ENCODE measurements around the gene ZCCHC2.

The ZCCHC2 gene

GRCh38 chr18:62576845-62577512, 54.2 kb downstream of the ZCCHC2 start:
- no CpG with 5 or more reads among the region's 9 CpGs for WGBS, 2 donors (ENCODE audit: extremely low coverage in 2 of 2, insufficient read length in 2 of 2, insufficient replicate concordance in 1 of 2)
- no peaks in the 10 kb centered on the region for H3K27me3 ChIP-seq (ENCODE audit: control insufficient read depth in 3 of 3, insufficient read depth in 3 of 3, low read depth in 1 of 3, low read length in 3 of 3)
- no peak overlapping the region for H2BK120ac ChIP-seq (ENCODE audit: low read depth, low read length)
- DNase-seq (ENCODE audit: low spot score): no peak
- H3K23ac ChIP-seq (ENCODE audit: low read depth, low read length, poor library complexity): no peak overlapping the region
- H3K14ac ChIP-seq (ENCODE audit: low read length): no peak overlapping the region
- no peak overlapping the region for H2BK12ac ChIP-seq (ENCODE audit: low read length)
- no peak overlapping the region for H3K18ac ChIP-seq (ENCODE audit: low read length)
- H3K4ac ChIP-seq (ENCODE audit: low read length): no peak overlapping the region
- no peak overlapping the region for H2AK5ac ChIP-seq (ENCODE audit: low read depth, low read length)
- no peaks in the 10 kb centered on the region for H3K4me1 ChIP-seq (ENCODE audit: control insufficient read depth in 2 of 2, insufficient read depth in 1 of 2, low read depth in 1 of 2, low read length in 2 of 2)
- H3K36me3 ChIP-seq (replicated peaks in 1 of 2; ENCODE audit: control insufficient read depth in 2 of 2, insufficient read depth in 2 of 2, low read length in 2 of 2): peaks cover 9 to 28% of the 10 kb centered on the region in 2 donors
- H3K9ac ChIP-seq (ENCODE audit: low read depth, low read length, poor library complexity): no peak overlapping the region
- no peak overlapping the region for H2AFZ ChIP-seq (ENCODE audit: low read length)
- H3K4me2 ChIP-seq (ENCODE audit: insufficient read depth, low read length, poor library complexity, severe bottlenecking): no peak overlapping the region
- H3K4me3 ChIP-seq (ENCODE audit: low read length in 2 of 2): no peak overlapping the region
- peaks cover 0 to 2% of the 10 kb centered on the region in 2 donors for H3K9me3 ChIP-seq (replicated peaks in 1 of 2; ENCODE audit: control insufficient read depth in 2 of 2, insufficient read depth in 1 of 2, low read depth in 1 of 2, low read length in 2 of 2)
- no peak overlapping the region for H4K8ac ChIP-seq (ENCODE audit: low read depth, low read length)
- H3K79me1 ChIP-seq (ENCODE audit: low read depth, low read length): no peaks in the 10 kb centered on the region
- no peak overlapping the region for H2BK15ac ChIP-seq (ENCODE audit: low read length)
- H4K91ac ChIP-seq (ENCODE audit: low read depth, low read length, poor library complexity): no peak overlapping the region
- no peak overlapping the region for H2BK5ac ChIP-seq (ENCODE audit: low read length)
- H3K27ac ChIP-seq (replicated peaks; ENCODE audit: low read length): no peak overlapping the region

GRCh38 chr18:62577765-62578164, 54.9 kb downstream of the ZCCHC2 start:
- Histone ChIP-seq H3K9me3 (replicated peaks in 1 of 2; ENCODE audit: control insufficient read depth in 2 of 2, insufficient read depth in 1 of 2, low read depth in 1 of 2, low read length in 2 of 2) (peaks cover 0 to 2% of the 10 kb centered on the region in 2 donors), H2AFZ (ENCODE audit: low read length) (no peak overlapping the region), H3K4me3 (ENCODE audit: low read length in 2 of 2) (no peak overlapping the region), H3K14ac (ENCODE audit: low read length) (no peak overlapping the region), H3K4me2 (ENCODE audit: insufficient read depth, low read length, poor library complexity, severe bottlenecking) (no peak overlapping the region), H3K23ac (ENCODE audit: low read depth, low read length, poor library complexity) (no peak overlapping the region), H3K79me1 (ENCODE audit: low read depth, low read length) (no peaks in the 10 kb centered on the region), H4K8ac (ENCODE audit: low read depth, low read length) (no peak overlapping the region), H3K27me3 (ENCODE audit: control insufficient read depth in 3 of 3, insufficient read depth in 3 of 3, low read depth in 1 of 3, low read length in 3 of 3) (no peaks in the 10 kb centered on the region), H2BK15ac (ENCODE audit: low read length) (no peak overlapping the region), H3K9ac (ENCODE audit: low read depth, low read length, poor library complexity) (no peak overlapping the region), H3K4me1 (ENCODE audit: control insufficient read depth in 2 of 2, insufficient read depth in 1 of 2, low read depth in 1 of 2, low read length in 2 of 2) (no peaks in the 10 kb centered on the region), H2AK5ac (ENCODE audit: low read depth, low read length) (no peak overlapping the region), H2BK12ac (ENCODE audit: low read length) (no peak overlapping the region), H2BK5ac (ENCODE audit: low read length) (no peak overlapping the region), H4K91ac (ENCODE audit: low read depth, low read length, poor library complexity) (no peak overlapping the region), H3K36me3 (replicated peaks in 1 of 2; ENCODE audit: control insufficient read depth in 2 of 2, insufficient read depth in 2 of 2, low read length in 2 of 2) (peaks cover 9 to 23% of the 10 kb centered on the region in 2 donors), H2BK120ac (ENCODE audit: low read depth, low read length) (no peak overlapping the region), H3K27ac (replicated peaks; ENCODE audit: low read length) (no peak overlapping the region), H3K18ac (ENCODE audit: low read length) (no peak overlapping the region), H3K4ac (ENCODE audit: low read length) (no peak overlapping the region)
- DNase-seq (ENCODE audit: low spot score): no peak
- WGBS, 2 donors (ENCODE audit: extremely low coverage in 2 of 2, insufficient read length in 2 of 2, insufficient replicate concordance in 1 of 2): no CpG with 5 or more reads among the region's 2 CpGs

GRCh38 chr18:62578980-62579511, 56.2 kb downstream of the ZCCHC2 start:
- Histone ChIP-seq H2AFZ (ENCODE audit: low read length) (no peak overlapping the region), H3K9me3 (replicated peaks in 1 of 2; ENCODE audit: control insufficient read depth in 2 of 2, insufficient read depth in 1 of 2, low read depth in 1 of 2, low read length in 2 of 2) (peaks cover 0 to 2% of the 10 kb centered on the region in 2 donors), H2BK12ac (ENCODE audit: low read length) (no peak overlapping the region), H2BK5ac (ENCODE audit: low read length) (no peak overlapping the region), H3K27ac (replicated peaks; ENCODE audit: low read length) (no peak overlapping the region), H3K27me3 (ENCODE audit: control insufficient read depth in 3 of 3, insufficient read depth in 3 of 3, low read depth in 1 of 3, low read length in 3 of 3) (no peaks in the 10 kb centered on the region), H3K4me1 (ENCODE audit: control insufficient read depth in 2 of 2, insufficient read depth in 1 of 2, low read depth in 1 of 2, low read length in 2 of 2) (peaks cover 3 to 4% of the 10 kb centered on the region in 2 donors), H4K8ac (ENCODE audit: low read depth, low read length) (no peak overlapping the region), H2BK15ac (ENCODE audit: low read length) (no peak overlapping the region), H3K79me1 (ENCODE audit: low read depth, low read length) (no peaks in the 10 kb centered on the region), H3K4me2 (ENCODE audit: insufficient read depth, low read length, poor library complexity, severe bottlenecking) (no peak overlapping the region), H3K4me3 (ENCODE audit: low read length in 2 of 2) (no peak overlapping the region), H2AK5ac (ENCODE audit: low read depth, low read length) (no peak overlapping the region), H3K23ac (ENCODE audit: low read depth, low read length, poor library complexity) (no peak overlapping the region), H3K9ac (ENCODE audit: low read depth, low read length, poor library complexity) (no peak overlapping the region), H4K91ac (ENCODE audit: low read depth, low read length, poor library complexity) (no peak overlapping the region), H3K36me3 (replicated peaks in 1 of 2; ENCODE audit: control insufficient read depth in 2 of 2, insufficient read depth in 2 of 2, low read length in 2 of 2) (peaks cover 9 to 20% of the 10 kb centered on the region in 2 donors), H3K14ac (ENCODE audit: low read length) (no peak overlapping the region), H3K4ac (ENCODE audit: low read length) (no peak overlapping the region), H2BK120ac (ENCODE audit: low read depth, low read length) (no peak overlapping the region), H3K18ac (ENCODE audit: low read length) (no peak overlapping the region)
- no CpG with 5 or more reads among the region's 13 CpGs for WGBS, 2 donors (ENCODE audit: extremely low coverage in 2 of 2, insufficient read length in 2 of 2, insufficient replicate concordance in 1 of 2)
- no peak for DNase-seq (ENCODE audit: low spot score)

- peaks cover 4 to 9% of the 10 kb centered on the region in 2 donors for H3K4me1 ChIP-seq (ENCODE audit: control insufficient read depth in 2 of 2, insufficient read depth in 1 of 2, low read depth in 1 of 2, low read length in 2 of 2)
- H3K27ac ChIP-seq (replicated peaks; ENCODE audit: low read length): no peak overlapping the region
- no peak overlapping the region for H3K14ac ChIP-seq (ENCODE audit: low read length)
- H2AFZ ChIP-seq (ENCODE audit: low read length): peak overlapping the region; percentile 91
- DNase-seq (ENCODE audit: low spot score): no peak
- no peak overlapping the region for H4K91ac ChIP-seq (ENCODE audit: low read depth, low read length, poor library complexity)
- no peak overlapping the region for H3K18ac ChIP-seq (ENCODE audit: low read length)
- H2AK5ac ChIP-seq (ENCODE audit: low read depth, low read length): no peak overlapping the region
- no peak overlapping the region for H3K4me2 ChIP-seq (ENCODE audit: insufficient read depth, low read length, poor library complexity, severe bottlenecking)
- peaks cover 0 to 3% of the 10 kb centered on the region in 2 donors for H3K36me3 ChIP-seq (replicated peaks in 1 of 2; ENCODE audit: control insufficient read depth in 2 of 2, insufficient read depth in 2 of 2, low read length in 2 of 2)
- WGBS, 2 donors (ENCODE audit: extremely low coverage in 2 of 2, insufficient read length in 2 of 2, insufficient replicate concordance in 1 of 2): no CpG with 5 or more reads among the region's 2 CpGs
- no peak overlapping the region for H2BK5ac ChIP-seq (ENCODE audit: low read length)
- peaks cover 0 to 2% of the 10 kb centered on the region in 2 donors for H3K9me3 ChIP-seq (replicated peaks in 1 of 2; ENCODE audit: control insufficient read depth in 2 of 2, insufficient read depth in 1 of 2, low read depth in 1 of 2, low read length in 2 of 2)
- no peak overlapping the region for H3K23ac ChIP-seq (ENCODE audit: low read depth, low read length, poor library complexity)
- H3K4ac ChIP-seq (ENCODE audit: low read length): no peak overlapping the region
- H2BK15ac ChIP-seq (ENCODE audit: low read length): no peak overlapping the region
- no peak overlapping the region for H2BK120ac ChIP-seq (ENCODE audit: low read depth, low read length)
- no peaks in the 10 kb centered on the region for H3K27me3 ChIP-seq (ENCODE audit: control insufficient read depth in 3 of 3, insufficient read depth in 3 of 3, low read depth in 1 of 3, low read length in 3 of 3)
- no peak overlapping the region for H2BK12ac ChIP-seq (ENCODE audit: low read length)
- no peaks in the 10 kb centered on the region for H3K79me1 ChIP-seq (ENCODE audit: low read depth, low read length)
- H4K8ac ChIP-seq (ENCODE audit: low read depth, low read length): no peak overlapping the region
- no peak overlapping the region for H3K4me3 ChIP-seq (ENCODE audit: low read length in 2 of 2)
- H3K9ac ChIP-seq (ENCODE audit: low read depth, low read length, poor library complexity): no peak overlapping the region
These were observed 60.6 kb downstream of the ZCCHC2 start for GRCh38 chr18:62583376-62583775.

All from neuronal stem cell (in vitro differentiated cells).